Left lobe of liver (tissue), 2 donors: ENCODE measurements around the gene KAT6B. TPM values are rescaled to one million over a fixed set of nuclear protein-coding genes. Genes with fewer than 3 reads are reported as not detected.

ENCODE experiments used
- ATAC-seq: fragments of 200-7000 bp; cut with Tn5 transposase; one replicate; pipeline ENCODE4 v1.9.1; 2020; ENCODE audit warnings: mild to moderate bottlenecking, moderate library complexity
- DNase-seq: peaks from one replicate; pipeline ENCODE4 v3.0.0-alpha.2; 2020; ENCODE audit warnings: low spot score
- total RNA-seq: library from RNA; stranded (reverse); gene quantifications from one replicate; pipeline ENCODE4 v1.2.1, GENCODE V29; 2021
- donor health status: DM: no; HTN: no; CAD: no; lungs with moderate emphysema.
- donor health status: DM: no; HTN: yes; CAD: no.

The KAT6B gene
- total RNA-seq, 1 donor from 2014 or later: 9.4 TPM

GRCh38 chr10:74944205-74944604, 117.8 kb downstream of the KAT6B start:
- no peak for DNase-seq
- no peak for ATAC-seq

GRCh38 chr10:74947781-74948401, 121.5 kb downstream of the KAT6B start:
- DNase-seq (no peak), ATAC-seq (peak; percentile 55)

GRCh38 chr10:74949034-74949832, 122.8 kb downstream of the KAT6B start:
- ATAC-seq: peak; percentile 79
- DNase-seq: no peak

GRCh38 chr10:74949843-74950765, 123.7 kb downstream of the KAT6B start:
- no peak for DNase-seq

GRCh38 chr10:74953214-74953613, 126.8 kb downstream of the KAT6B start:
- DNase-seq: no peak
- ATAC-seq: no peak

More at GRCh38 chr10:74949843-74950765, 123.7 kb downstream of the KAT6B start:
- no peak for ATAC-seq

- DNase-seq (no peak), ATAC-seq (no peak)
Measured at GRCh38 chr10:74955796-74956195, 129.4 kb downstream of the KAT6B start.

- DNase-seq (no peak), ATAC-seq (no peak)
Measured at GRCh38 chr10:74956555-74957111, 130.2 kb downstream of the KAT6B start.

- DNase-seq (no peak), ATAC-seq (peak; percentile 89)
Measured at GRCh38 chr10:74957285-74957961, 131.0 kb downstream of the KAT6B start.

GRCh38 chr10:74958316-74958715, 131.9 kb downstream of the KAT6B start:
- ATAC-seq: no peak
- DNase-seq: no peak

GRCh38 chr10:74960670-74961069, 134.3 kb downstream of the KAT6B start:
- DNase-seq: no peak
- ATAC-seq: no peak

- no peak for ATAC-seq
Measured at GRCh38 chr10:74962517-74962916, 136.1 kb downstream of the KAT6B start.

GRCh38 chr10:74963549-74963948, 137.1 kb downstream of the KAT6B start:
- DNase-seq: no peak

More at GRCh38 chr10:74962517-74962916, 136.1 kb downstream of the KAT6B start:
- no peak for DNase-seq

GRCh38 chr10:74967911-74968666, 141.7 kb downstream of the KAT6B start:
- peak; percentile 75 for ATAC-seq
- no peak for DNase-seq

More at GRCh38 chr10:74963549-74963948, 137.1 kb downstream of the KAT6B start:
- no peak for ATAC-seq

GRCh38 chr10:74968667-74969061, 142.3 kb downstream of the KAT6B start:
- DNase-seq (no peak), ATAC-seq (peak; percentile 67)

- no peak for DNase-seq
- ATAC-seq: peak; percentile 28
Measured at GRCh38 chr10:74969093-74969492, 142.7 kb downstream of the KAT6B start.

- ATAC-seq (no peak), DNase-seq (no peak)
Measured at GRCh38 chr10:74969530-74969929, 143.1 kb downstream of the KAT6B start.

GRCh38 chr10:74973741-74974392, 147.5 kb downstream of the KAT6B start:
- DNase-seq (no peak), ATAC-seq (peak; percentile 45)

- ATAC-seq: no peak
- no peak for DNase-seq
Measured at GRCh38 chr10:74975758-74976157, 149.4 kb downstream of the KAT6B start.

GRCh38 chr10:74976565-74976964, 150.2 kb downstream of the KAT6B start:
- peak; percentile 72 for DNase-seq
- peak; percentile 98 for ATAC-seq
